HepG2 (cell line): ENCODE results near the gene SMARCA4. TPM values are rescaled to one million over a fixed set of nuclear protein-coding genes. Genes with fewer than 3 reads are reported as not detected.

ENCODE experiments used
- ATAC-seq: fragments of 200-7000 bp; cut with Tn5 transposase; 3 replicates; pipeline ENCODE4 v1.9.1; 2020; ENCODE audit warnings: mild to moderate bottlenecking, moderate library complexity
- BruUV-seq: library from RNA; stranded (reverse); fragments of 400-500 nt; replicated peaks from 2 replicates; lab custom pipeline; 2021; lab: Mats Ljungman, UMichigan
- CTCF ChIA-PET: fragments of 300-600 bp; formaldehyde crosslinking; extraction: SDS; loops from one replicate; lab custom pipeline; 2021; ENCODE audit warnings: low total read pairs, inconsistent platforms, low intra/inter-chr PET ratio; lab: Yijun Ruan, JAX
- POLR2A ChIA-PET: fragments of 350-600 bp; sonication (Branson Sonifier 250); formaldehyde crosslinking; loops from one replicate; lab custom pipeline; 2020; ENCODE audit warnings: antibody characterized with exemption, inconsistent platforms; lab: Yijun Ruan, JAX
- DNase-seq: peaks from one replicate; pipeline ENCODE4 v3.0.0-alpha.2; 2015; ENCODE audit warnings: low spot score
- FAIRE-seq: peaks from 3 replicates; lab custom pipeline; 2011; peaks lifted over from hg19 to GRCh38; lab: Jason Lieb, UNC
- H2AFZ ChIP-seq: one replicate; pipeline ENCODE4 v1.6.1; 2011; ENCODE audit warnings: low read length, inconsistent platforms
- H3K27ac ChIP-seq: fragments of 300-600 bp; 3 replicates; pipeline ENCODE4 v1.8.0; 2011; ENCODE audit warnings: mixed run types, mild to moderate bottlenecking, mixed read lengths, low read length, inconsistent platforms; ENCODE audit not compliant: insufficient read depth; ENCODE audit errors: extremely low read length
- H3K27me3 ChIP-seq, 2 experiments: fragments of 200-600 bp in 1 of 2; 2 replicates in 1 of 2; 3 replicates in 1 of 2; pipeline versions ENCODE4 v1.6.0 to v1.8.0; 2011; ENCODE audit warnings: low read length in 2 of 2, mild to moderate bottlenecking in 2 of 2, moderate library complexity in 2 of 2, inconsistent platforms in 1 of 2; ENCODE audit not compliant: insufficient read depth in 2 of 2, control insufficient read depth in 1 of 2
- H3K36me3 ChIP-seq, 2 experiments: fragments of 200-600 bp in 1 of 2; replicated peaks in 1 of 2; 2 replicates in 1 of 2; 3 replicates in 1 of 2; pipeline versions ENCODE4 v1.5.1 to v1.8.0; 2011; ENCODE audit warnings: low read length in 2 of 2, inconsistent platforms in 1 of 2; ENCODE audit not compliant: insufficient read depth in 2 of 2, control insufficient read depth in 1 of 2
- H3K4me1 ChIP-seq: 2 replicates; pipeline ENCODE4 v1.5.1; 2012; ENCODE audit warnings: low read length, inconsistent platforms; ENCODE audit not compliant: insufficient read depth
- H3K4me2 ChIP-seq: 2 replicates; pipeline ENCODE4 v1.6.0; 2011; ENCODE audit warnings: low read depth, low read length, inconsistent platforms
- H3K4me3 ChIP-seq, 3 experiments: fragments of 200-600 bp in 1 of 3; sonication (generic), shearing (Covaris generic) in 1 of 3; replicated peaks in 1 of 3; 2 replicates each; pipeline ENCODE4 v1.5.1; 2011 to 2016; ENCODE audit warnings: low read length in 3 of 3, inconsistent platforms in 2 of 3, low read depth in 2 of 3, mild to moderate bottlenecking in 2 of 3, control low read depth in 1 of 3, mixed read lengths in 1 of 3; ENCODE audit not compliant: insufficient read depth in 1 of 3
- H3K79me2 ChIP-seq: one replicate; pipeline ENCODE4 v1.6.1; 2011; ENCODE audit warnings: low read length, inconsistent platforms; ENCODE audit not compliant: insufficient read depth
- H3K9ac ChIP-seq: 2 replicates; pipeline ENCODE4 v1.6.0; 2011; ENCODE audit warnings: mild to moderate bottlenecking, low read depth, low read length, inconsistent platforms; ENCODE audit not compliant: insufficient read depth
- H3K9me3 ChIP-seq: 2 replicates; pipeline ENCODE4 v1.5.1; 2012; ENCODE audit warnings: mild to moderate bottlenecking, low read length
- H4K20me1 ChIP-seq: 2 replicates; pipeline ENCODE4 v1.6.0; 2011; ENCODE audit warnings: inconsistent platforms, mild to moderate bottlenecking, low read length, moderate library complexity; ENCODE audit not compliant: insufficient read depth
- ASH2L ChIP-seq: fragments of 300-600, 200-600 bp; sonication (generic); IDR thresholded peaks from 2 replicates; pipeline ENCODE4 v1.7.0; 2017; ENCODE audit warnings: low read depth, mild to moderate bottlenecking, moderate library complexity, mixed read lengths, low read length; ENCODE audit not compliant: insufficient read length
- SRF ChIP-seq: IDR thresholded peaks from 2 replicates; pipeline ENCODE4 v1.6.1; 2011; ENCODE audit warnings: mild to moderate bottlenecking, low read depth, low read length, moderate library complexity
- TBX3 ChIP-seq: fragments of 450-650 bp; IDR thresholded peaks from 2 replicates; pipeline ENCODE4 v1.6.1; 2017; ENCODE audit warnings: antibody characterized with exemption, mild to moderate bottlenecking, inconsistent platforms, borderline replicate concordance
- ZNF121 ChIP-seq: sonication (generic); formaldehyde crosslinking; IDR thresholded peaks from 2 replicates; pipeline ENCODE4 v1.5.0; 2020; ENCODE audit warnings: mild to moderate bottlenecking, missing genetic modification reagents
- ZNF577 ChIP-seq: sonication (generic); formaldehyde crosslinking; IDR thresholded peaks from 2 replicates; pipeline ENCODE4 v1.4.0; 2020; ENCODE audit warnings: mild to moderate bottlenecking, low read depth, missing genetic modification reagents, borderline replicate concordance
- ZSCAN12 ChIP-seq: sonication (generic); formaldehyde crosslinking; IDR thresholded peaks from 2 replicates; pipeline ENCODE4 v1.9.0; 2021; ENCODE audit warnings: mild to moderate bottlenecking, missing genetic modification reagents
- WGBS: methylation state at CpG from one replicate; pipeline ENCODE4 v1.1.6; 2017; ENCODE audit warnings: low lambda C conversion rate; 5-methylcytosine and 5-hydroxymethylcytosine counted together
- in situ Hi-C: cut with HindIII; loops from 2 replicates; pipeline ENCODE4 v1.10.0; 2017; ENCODE audit warnings: low pct_unique_long_range_greater_than_20kb; ENCODE audit not compliant: extremely low pct_ligation_motif_present
- intact Hi-C: fragments of 100-400 bp; cut with micrococcal nuclease; formaldehyde crosslinking; loops from one replicate; pipeline ENCODE4 v1.10.0; 2022; ENCODE audit not compliant: unreplicated experiment
- polyA plus RNA-seq, 8 experiments: library from polyadenylated mRNA; depleted of rRNA in 3 of 8; stranded (reverse) in 7 of 8; unstranded in 1 of 8; fragments of >200 nt; fragmentation: Illumina TruSeq in 4 of 8; extraction: Trizol in 4 of 8; gene quantifications; 2 replicates each; pipeline versions ENCODE4 v1.2.1 to v1.2.3, GENCODE V29; 2011 to 2016; ENCODE audit warnings: low read depth in 4 of 8, missing spikeins in 1 of 8, mixed read lengths in 1 of 8; ENCODE audit not compliant: insufficient read depth in 1 of 8
- total RNA-seq, 5 experiments: library from RNA; depleted of rRNA; stranded (reverse); fragments of >200 nt; fragmentation: Illumina TruSeq; extraction: Trizol; gene quantifications; 2 replicates each; pipeline ENCODE4 v1.2.3, GENCODE V29; 2016; ENCODE audit warnings: low read depth in 1 of 5

SMARCA4 gene
- total and polyA plus RNA-seq, 2 of the 13 experiments (the other 11 are each of a cell fraction or from before 2014, with no cell fraction given) = 25.4 to 45.9 TPM

GRCh38 chr19:11069561-11069960 is 108.7 kb downstream of the SMARCA4 start:
- Histone ChIP-seq H3K9ac (no peak overlapping the region), H3K27me3 (no peaks in the 10 kb centered on the region), H3K79me2 (no peaks in the 10 kb centered on the region), H3K4me3 (no peak overlapping the region), H2AFZ (no peak overlapping the region), H3K27ac (no peak overlapping the region), H4K20me1 (no peaks in the 10 kb centered on the region), H3K9me3 (no peaks in the 10 kb centered on the region), H3K4me1 (peaks cover 36% of the 10 kb centered on the region), H3K36me3 (no peaks in the 10 kb centered on the region), H3K4me2 (no peak overlapping the region)
- no peak for DNase-seq
- ChIA-PET CTCF (no interaction called here), POLR2A (no interaction called here)
- WGBS = 93% methylated on average over 9 of the region's 9 CpGs
- in situ Hi-C loops = no loop called here
- no peak for TF ChIP-seq ZNF577 (CRISPR knock-in tag)
- TF ChIP-seq SRF = peak; percentile 41; the same call in 1 of the 2 replicates
- no TSS peak for BruUV-seq
- intact Hi-C loops = no loop called here
- FAIRE-seq = no peak
- no peak for ATAC-seq

DNA sequence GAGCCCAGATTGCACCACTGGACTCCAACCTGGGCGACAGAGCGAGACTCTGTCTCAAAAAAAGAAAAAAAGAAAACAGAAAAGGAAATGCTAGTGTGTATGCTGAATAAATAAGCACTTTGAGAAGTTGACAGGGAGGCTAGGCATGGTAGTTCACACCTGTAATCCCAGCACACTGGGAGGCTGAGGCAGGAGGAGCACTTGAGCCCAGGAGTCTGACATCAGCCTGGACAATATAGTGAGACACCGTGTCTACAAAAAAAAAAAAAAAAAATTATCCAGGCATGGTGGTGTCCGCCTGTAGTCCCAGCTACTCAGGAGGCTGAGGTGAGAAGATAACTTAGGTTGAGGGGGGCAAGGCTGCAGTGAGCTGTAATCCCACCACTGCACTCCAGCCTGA is 109.3 kb downstream of the SMARCA4 start:
- TF ChIP-seq ASH2L (no peak), ZSCAN12 (CRISPR knock-in tag) (no peak), TBX3 (no peak), ZNF121 (CRISPR knock-in tag) (0 out of 2 replicates have a peak, but pooled peaks have one; percentile 27)
- POLR2A ChIA-PET = no interaction called here
- no peak for FAIRE-seq

More for the DNA sequence above, 109.3 kb downstream of the SMARCA4 start:
- H3K4me2 ChIP-seq = no peak overlapping the region
- 79% methylated on average over 4 of the region's 4 CpGs for WGBS
- H3K79me2 ChIP-seq = no peaks in the 10 kb centered on the region
- no TSS peak for BruUV-seq
- DNase-seq (no peak), ATAC-seq (no peak)
- no peak overlapping the region for H3K9ac ChIP-seq
- in situ Hi-C loops = no loop called here
- intact Hi-C loops = no loop called here
- H3K4me3 ChIP-seq = no peak overlapping the region
- H3K36me3 ChIP-seq = no peaks in the 10 kb centered on the region
- CTCF ChIA-PET = no interaction called here
- H4K20me1 ChIP-seq = no peaks in the 10 kb centered on the region
- no peak overlapping the region for H3K27ac ChIP-seq
- no peaks in the 10 kb centered on the region for H3K9me3 ChIP-seq
- H3K4me1 ChIP-seq = peaks cover 31% of the 10 kb centered on the region
- H2AFZ ChIP-seq = no peak overlapping the region
- H3K27me3 ChIP-seq = no peaks in the 10 kb centered on the region
